ENCODE measurements around the gene PPM1E. TPM values are rescaled to one million over a fixed set of nuclear protein-coding genes. Genes with fewer than 3 reads are reported as not detected.

PPM1E gene
- total RNA-seq, 1 experiment from 2014 or later: 2.9 TPM

DNA sequence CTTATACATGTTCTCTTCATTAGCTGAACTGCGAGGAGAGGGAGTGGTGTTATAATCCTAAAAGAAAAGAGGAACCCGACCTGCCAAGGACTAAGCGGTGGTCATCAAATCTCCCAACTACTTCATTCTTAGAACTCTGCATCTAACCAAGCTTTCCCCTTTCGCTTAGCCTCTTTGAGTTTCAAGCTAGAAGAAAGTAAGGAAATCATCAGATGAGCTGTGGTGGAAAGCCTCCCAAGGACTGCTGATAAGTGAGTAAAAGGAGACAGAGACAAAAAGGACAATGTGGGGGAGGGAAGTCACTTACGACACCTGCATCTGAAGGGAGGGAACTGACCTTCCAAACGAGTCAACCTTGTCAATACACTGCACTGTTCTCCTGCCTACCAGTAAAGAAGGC, 229.7 kb downstream of the PPM1E start:
- Histone ChIP-seq H3K4me3 (ENCODE audit: low read depth in 2 of 2, low read length in 2 of 2) (no peak overlapping the region), H3K36me3 (ENCODE audit: control insufficient read depth, insufficient read depth, low read length) (no peaks in the 10 kb centered on the region; the same call in 1 of the 2 replicates), H3K4me1 (ENCODE audit: control insufficient read depth, insufficient read depth, low read length) (no peaks in the 10 kb centered on the region), H3K9me3 (ENCODE audit: control insufficient read depth, insufficient read depth, low read depth, low read length) (no peaks in the 10 kb centered on the region), H3K27me3 (ENCODE audit: control insufficient read depth, insufficient read depth, low read length) (no peaks in the 10 kb centered on the region), H3K27ac (ENCODE audit: low read length) (no peak overlapping the region)
- no TSS peak for BruUV-seq (replicated peaks)
- intact Hi-C loops (cut with micrococcal nuclease; ENCODE audit: unreplicated experiment) (no loop called here), in situ Hi-C loops (cut with HindIII; ENCODE audit: low pct_unique_long_range_greater_than_20kb, low sequenced_read_pairs) (no loop called here)
- ATAC-seq (no peak), DNase-seq (ENCODE audit: low read depth, low spot score) (no peak)
- ChIA-PET POLR2A (no interaction called here), CTCF (no interaction called here)
- TF ChIP-seq SIN3A (IDR thresholded peaks at IDR 0.05; ENCODE audit: borderline replicate concordance, insufficient read depth, low read depth, low read length) (no peak), POLR2AphosphoS5 (IDR thresholded peaks at IDR 0.05; ENCODE audit: low read depth, low read length) (no peak)

DNA sequence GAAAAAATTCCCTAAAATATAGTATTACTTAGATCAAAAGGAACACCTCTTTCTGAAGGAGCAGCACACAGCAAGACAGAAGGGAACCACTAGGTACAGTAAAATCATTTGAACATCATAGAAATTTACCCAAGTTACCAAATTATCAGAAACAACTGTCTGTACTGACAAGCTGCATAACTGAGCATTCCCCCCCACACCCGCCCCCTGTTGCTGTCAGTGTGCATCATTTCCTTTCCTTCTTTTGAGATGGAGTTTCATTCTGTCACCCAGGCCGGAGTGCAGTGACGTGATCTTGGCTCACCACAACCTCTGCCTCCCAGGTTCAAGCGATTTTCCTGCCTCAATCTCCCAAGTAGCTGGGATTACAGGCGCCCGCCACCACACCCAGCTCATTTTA, 230.3 kb downstream of the PPM1E start:
- intact Hi-C loops (cut with micrococcal nuclease; ENCODE audit: unreplicated experiment): no loop called here
- Histone ChIP-seq H3K36me3 (ENCODE audit: control insufficient read depth, insufficient read depth, low read length) (no peaks in the 10 kb centered on the region; the same call in 1 of the 2 replicates), H3K9me3 (ENCODE audit: control insufficient read depth, insufficient read depth, low read depth, low read length) (no peaks in the 10 kb centered on the region), H3K27me3 (ENCODE audit: control insufficient read depth, insufficient read depth, low read length) (no peaks in the 10 kb centered on the region), H3K4me1 (ENCODE audit: control insufficient read depth, insufficient read depth, low read length) (no peaks in the 10 kb centered on the region), H3K27ac (ENCODE audit: low read length) (no peak overlapping the region), H3K4me3 (ENCODE audit: low read depth in 2 of 2, low read length in 2 of 2) (no peak overlapping the region)
- no TSS peak for BruUV-seq (replicated peaks)
- in situ Hi-C loops (cut with HindIII; ENCODE audit: low pct_unique_long_range_greater_than_20kb, low sequenced_read_pairs): no loop called here
- ATAC-seq (no peak), DNase-seq (ENCODE audit: low read depth, low spot score) (no peak)
- TF ChIP-seq, protein P1, sequence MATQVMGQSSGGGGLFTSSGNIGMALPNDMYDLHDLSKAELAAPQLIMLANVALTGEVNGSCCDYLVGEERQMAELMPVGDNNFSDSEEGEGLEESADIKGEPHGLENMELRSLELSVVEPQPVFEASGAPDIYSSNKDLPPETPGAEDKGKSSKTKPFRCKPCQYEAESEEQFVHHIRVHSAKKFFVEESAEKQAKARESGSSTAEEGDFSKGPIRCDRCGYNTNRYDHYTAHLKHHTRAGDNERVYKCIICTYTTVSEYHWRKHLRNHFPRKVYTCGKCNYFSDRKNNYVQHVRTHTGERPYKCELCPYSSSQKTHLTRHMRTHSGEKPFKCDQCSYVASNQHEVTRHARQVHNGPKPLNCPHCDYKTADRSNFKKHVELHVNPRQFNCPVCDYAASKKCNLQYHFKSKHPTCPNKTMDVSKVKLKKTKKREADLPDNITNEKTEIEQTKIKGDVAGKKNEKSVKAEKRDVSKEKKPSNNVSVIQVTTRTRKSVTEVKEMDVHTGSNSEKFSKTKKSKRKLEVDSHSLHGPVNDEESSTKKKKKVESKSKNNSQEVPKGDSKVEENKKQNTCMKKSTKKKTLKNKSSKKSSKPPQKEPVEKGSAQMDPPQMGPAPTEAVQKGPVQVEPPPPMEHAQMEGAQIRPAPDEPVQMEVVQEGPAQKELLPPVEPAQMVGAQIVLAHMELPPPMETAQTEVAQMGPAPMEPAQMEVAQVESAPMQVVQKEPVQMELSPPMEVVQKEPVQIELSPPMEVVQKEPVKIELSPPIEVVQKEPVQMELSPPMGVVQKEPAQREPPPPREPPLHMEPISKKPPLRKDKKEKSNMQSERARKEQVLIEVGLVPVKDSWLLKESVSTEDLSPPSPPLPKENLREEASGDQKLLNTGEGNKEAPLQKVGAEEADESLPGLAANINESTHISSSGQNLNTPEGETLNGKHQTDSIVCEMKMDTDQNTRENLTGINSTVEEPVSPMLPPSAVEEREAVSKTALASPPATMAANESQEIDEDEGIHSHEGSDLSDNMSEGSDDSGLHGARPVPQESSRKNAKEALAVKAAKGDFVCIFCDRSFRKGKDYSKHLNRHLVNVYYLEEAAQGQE (IDR thresholded peaks at IDR 0.05; ENCODE audit: insufficient read depth in 1 of 2, low read depth in 2 of 2, low read length in 1 of 2): no peak
- TF ChIP-seq TCF7L2 (IDR thresholded peaks at IDR 0.05; ENCODE audit: low read depth, low read length): no peak
- TF ChIP-seq, protein P2, sequence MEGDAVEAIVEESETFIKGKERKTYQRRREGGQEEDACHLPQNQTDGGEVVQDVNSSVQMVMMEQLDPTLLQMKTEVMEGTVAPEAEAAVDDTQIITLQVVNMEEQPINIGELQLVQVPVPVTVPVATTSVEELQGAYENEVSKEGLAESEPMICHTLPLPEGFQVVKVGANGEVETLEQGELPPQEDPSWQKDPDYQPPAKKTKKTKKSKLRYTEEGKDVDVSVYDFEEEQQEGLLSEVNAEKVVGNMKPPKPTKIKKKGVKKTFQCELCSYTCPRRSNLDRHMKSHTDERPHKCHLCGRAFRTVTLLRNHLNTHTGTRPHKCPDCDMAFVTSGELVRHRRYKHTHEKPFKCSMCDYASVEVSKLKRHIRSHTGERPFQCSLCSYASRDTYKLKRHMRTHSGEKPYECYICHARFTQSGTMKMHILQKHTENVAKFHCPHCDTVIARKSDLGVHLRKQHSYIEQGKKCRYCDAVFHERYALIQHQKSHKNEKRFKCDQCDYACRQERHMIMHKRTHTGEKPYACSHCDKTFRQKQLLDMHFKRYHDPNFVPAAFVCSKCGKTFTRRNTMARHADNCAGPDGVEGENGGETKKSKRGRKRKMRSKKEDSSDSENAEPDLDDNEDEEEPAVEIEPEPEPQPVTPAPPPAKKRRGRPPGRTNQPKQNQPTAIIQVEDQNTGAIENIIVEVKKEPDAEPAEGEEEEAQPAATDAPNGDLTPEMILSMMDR (IDR thresholded peaks at IDR 0.05): no peak
- TF ChIP-seq SIN3A (IDR thresholded peaks at IDR 0.05; ENCODE audit: borderline replicate concordance, insufficient read depth, low read depth, low read length): no peak
- TF ChIP-seq POLR2AphosphoS5 (IDR thresholded peaks at IDR 0.05; ENCODE audit: low read depth, low read length): no peak
- CTCF ChIA-PET: no interaction called here
- POLR2A ChIA-PET: no interaction called here

DNA sequence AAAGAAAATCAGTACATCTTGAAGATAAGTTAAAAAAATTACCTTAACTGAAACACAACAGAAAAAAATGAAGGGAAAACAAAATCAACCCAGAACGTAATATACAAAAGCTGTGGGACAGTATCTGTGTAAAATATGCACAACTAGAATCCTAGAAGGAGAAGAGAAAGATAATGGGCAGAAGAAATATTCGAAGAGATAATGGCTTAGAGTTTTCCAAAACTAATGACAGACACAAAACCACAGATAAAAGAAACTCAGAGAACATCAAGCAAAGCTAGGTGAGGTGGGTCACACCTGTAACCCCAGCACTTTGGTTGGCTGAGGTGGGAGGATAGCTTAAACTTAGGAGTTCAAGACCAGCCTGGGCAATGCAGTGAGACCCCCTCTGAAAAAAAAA, 234.0 kb downstream of the PPM1E start:
- Histone ChIP-seq H3K27ac (ENCODE audit: low read length) (no peak overlapping the region), H3K9me3 (ENCODE audit: control insufficient read depth, insufficient read depth, low read depth, low read length) (no peaks in the 10 kb centered on the region), H3K27me3 (ENCODE audit: control insufficient read depth, insufficient read depth, low read length) (no peaks in the 10 kb centered on the region), H3K4me1 (ENCODE audit: control insufficient read depth, insufficient read depth, low read length) (no peaks in the 10 kb centered on the region), H3K4me3 (ENCODE audit: low read depth in 2 of 2, low read length in 2 of 2) (no peak overlapping the region), H3K36me3 (ENCODE audit: control insufficient read depth, insufficient read depth, low read length) (no peaks in the 10 kb centered on the region; the same call in 1 of the 2 replicates)
- no peak for TF ChIP-seq POLR2AphosphoS5 (IDR thresholded peaks at IDR 0.05; ENCODE audit: low read depth, low read length)
- TF ChIP-seq, protein P1 (IDR thresholded peaks at IDR 0.05; ENCODE audit: insufficient read depth in 1 of 2, low read depth in 2 of 2, low read length in 1 of 2): no peak
- TF ChIP-seq, protein P2 (IDR thresholded peaks at IDR 0.05): no peak
- TF ChIP-seq TCF7L2 (IDR thresholded peaks at IDR 0.05; ENCODE audit: low read depth, low read length): no peak
- TF ChIP-seq SIN3A (IDR thresholded peaks at IDR 0.05; ENCODE audit: borderline replicate concordance, insufficient read depth, low read depth, low read length): no peak
- intact Hi-C loops (cut with micrococcal nuclease; ENCODE audit: unreplicated experiment) (no loop called here), in situ Hi-C loops (cut with HindIII; ENCODE audit: low pct_unique_long_range_greater_than_20kb, low sequenced_read_pairs) (no loop called here)
- CTCF ChIA-PET: interaction anchor here (0.6 to 0.8 kb wide), 2 partner anchors 316 to 448 kb away, joined by 4 to 10 read pairs; no protein-coding TSS in a partner anchor
- BruUV-seq (replicated peaks): no TSS peak
- POLR2A ChIA-PET: no interaction called here
- DNase-seq (ENCODE audit: low read depth, low spot score) (no peak), ATAC-seq (no peak)
